GM12878 (cell line): ENCODE measurements around the gene NMUR1. TPM values are rescaled to one million over a fixed set of nuclear protein-coding genes. Genes with fewer than 3 reads are reported as not detected.

Experiments
- ATAC-seq: fragments of 200-7000 bp; cut with Tn5 transposase; 3 replicates; pipeline ENCODE4 v1.9.1; 2020; ENCODE audit warnings: mild to moderate bottlenecking, moderate library complexity
- BruUV-seq: library from RNA; stranded (reverse); fragments of 400-500 nt; replicated peaks from 2 replicates; lab custom pipeline; 2021; lab: Mats Ljungman, UMichigan
- CTCF ChIA-PET: fragments of 300-600 bp; sonication (Branson Sonifier 250); formaldehyde crosslinking; extraction: SDS; loops from one replicate; lab custom pipeline; 2021; ENCODE audit warnings: inconsistent platforms; lab: Yijun Ruan, JAX
- POLR2A ChIA-PET: fragments of 350-600 bp; formaldehyde crosslinking; extraction: SDS; loops from one replicate; lab custom pipeline; 2021; ENCODE audit warnings: inconsistent platforms; lab: Charles Lee
- RAD21 ChIA-PET: fragments of 300-600 bp; sonication (Branson Sonifier 250); formaldehyde crosslinking; loops from one replicate; lab custom pipeline; 2023; ENCODE audit warnings: antibody characterized with exemption; ENCODE audit not compliant: unreplicated experiment; lab: Charles Lee
- SMC1A ChIA-PET: fragments of 300-600 bp; sonication (Branson Sonifier 250); formaldehyde crosslinking; loops from one replicate; lab custom pipeline; 2023; ENCODE audit not compliant: unreplicated experiment, uncharacterized antibody; lab: Charles Lee
- DNase-seq: peaks from one replicate; pipeline ENCODE4 v3.0.0-alpha.2; 2011; ENCODE audit warnings: low read depth, low spot score
- FAIRE-seq: peaks from 3 replicates; lab custom pipeline; 2011; peaks lifted over from hg19 to GRCh38; lab: Jason Lieb, UNC
- H2AFZ ChIP-seq: 2 replicates; pipeline ENCODE4 v1.6.0; 2011; ENCODE audit warnings: low read depth, low read length, control low read depth; ENCODE audit not compliant: control insufficient read depth
- H3K27ac ChIP-seq: 2 replicates; pipeline ENCODE4 v1.5.1; 2011; ENCODE audit warnings: control low read depth; ENCODE audit not compliant: control insufficient read depth, insufficient read depth
- H3K27me3 ChIP-seq, 2 experiments: replicated peaks in 1 of 2; 2 replicates each; pipeline versions ENCODE4 v1.6.0 to v1.6.1; 2011; ENCODE audit warnings: low read length in 1 of 2; ENCODE audit not compliant: control insufficient read depth in 2 of 2, insufficient read depth in 2 of 2
- H3K36me3 ChIP-seq, 2 experiments: 2 replicates each; pipeline ENCODE4 v1.5.1; 2011; ENCODE audit warnings: low read length in 1 of 2; ENCODE audit not compliant: control insufficient read depth in 2 of 2, insufficient read depth in 2 of 2
- H3K4me1 ChIP-seq: 2 replicates; pipeline ENCODE4 v1.6.1; 2011; ENCODE audit warnings: mild to moderate bottlenecking, low read length, moderate library complexity, mixed read lengths; ENCODE audit not compliant: control insufficient read depth, insufficient read depth
- H3K4me2 ChIP-seq: 2 replicates; pipeline ENCODE4 v1.6.0; 2011; ENCODE audit warnings: control low read depth; ENCODE audit not compliant: control insufficient read depth, insufficient read depth
- H3K4me3 ChIP-seq: fragments of 200-600 bp; sonication (generic); 2 replicates; pipeline ENCODE4 v1.5.1; 2016
- H3K79me2 ChIP-seq: 2 replicates; pipeline ENCODE4 v1.6.0; 2011; ENCODE audit warnings: low read length; ENCODE audit not compliant: control insufficient read depth, insufficient read depth
- H3K9ac ChIP-seq: 2 replicates; pipeline ENCODE4 v1.8.0; 2011; ENCODE audit warnings: low read length, control low read depth, mixed read lengths; ENCODE audit not compliant: control insufficient read depth, insufficient read depth
- H3K9me3 ChIP-seq: replicated peaks from 3 replicates; pipeline ENCODE4 v1.5.1; 2011; ENCODE audit warnings: mild to moderate bottlenecking, low read length; ENCODE audit not compliant: control insufficient read depth, insufficient read depth
- H4K20me1 ChIP-seq: 2 replicates; pipeline ENCODE4 v1.6.0; 2011; ENCODE audit not compliant: control insufficient read depth, insufficient read depth
- EP300 ChIP-seq, 2 experiments: fragments of 150-350 bp in 1 of 2; IDR thresholded peaks; 2 replicates each; pipeline ENCODE4 v1.6.1; 2011 to 2012; ENCODE audit warnings: low read depth in 2 of 2, low read length in 2 of 2, borderline replicate concordance in 1 of 2, improper control_type of control experiment in 1 of 2, inconsistent platforms in 1 of 2; ENCODE audit not compliant: control insufficient read depth in 1 of 2
- ETV6 ChIP-seq, 2 experiments: fragments of 450-650 bp in 1 of 2; IDR thresholded peaks in 1 of 2; conservative IDR thresholded peaks in 1 of 2; 2 replicates each; pipeline ENCODE4 v1.6.1; 2014; ENCODE audit warnings: antibody characterized with exemption in 1 of 2, borderline replicate concordance in 1 of 2, low read depth in 1 of 2, mild to moderate bottlenecking in 1 of 2, moderate library complexity in 1 of 2
- MXI1 ChIP-seq: fragments of 150-350 bp; IDR thresholded peaks from 2 replicates; pipeline ENCODE4 v1.6.1; 2011; ENCODE audit warnings: low read depth, mild to moderate bottlenecking, inconsistent platforms, low read length, improper control_type of control experiment
- MYC ChIP-seq: IDR thresholded peaks from 2 replicates; pipeline ENCODE4 v1.6.1; 2011; ENCODE audit warnings: mild to moderate bottlenecking, low read length, moderate library complexity, inconsistent platforms; ENCODE audit not compliant: insufficient read depth, insufficient replicate concordance, insufficient read length, severe bottlenecking
- RELB ChIP-seq: fragments of 450-650 bp; IDR thresholded peaks from 2 replicates; pipeline ENCODE4 v1.6.1; 2017; ENCODE audit warnings: low read depth, mild to moderate bottlenecking, moderate library complexity
- SP1 ChIP-seq: IDR thresholded peaks from one replicate; pipeline ENCODE4 v1.6.1; 2011; ENCODE audit warnings: low read depth, low read length
- SREBF1 ChIP-seq: IDR thresholded peaks from 2 replicates; pipeline ENCODE4 v1.6.1; 2012; ENCODE audit warnings: mild to moderate bottlenecking, low read length
- STAT3 ChIP-seq: IDR thresholded peaks from 2 replicates; pipeline ENCODE4 v1.6.1; 2011; ENCODE audit warnings: low read depth, low read length, improper control_type of control experiment
- ZNF384 ChIP-seq: IDR thresholded peaks from 2 replicates; pipeline ENCODE4 v1.6.1; 2012; ENCODE audit warnings: low read depth, mild to moderate bottlenecking, low read length, improper control_type of control experiment, borderline replicate concordance
- ZNF622 ChIP-seq: fragments of 450-650 bp; IDR thresholded peaks from 2 replicates; pipeline ENCODE4 v1.6.1; 2017; ENCODE audit warnings: mild to moderate bottlenecking, inconsistent platforms
- WGBS: methylation state at CpG from one replicate; pipeline ENCODE4 v1.1.6; 2016; ENCODE audit warnings: low lambda C conversion rate; ENCODE audit not compliant: insufficient replicate concordance, insufficient coverage; ENCODE audit errors: missing lambda C conversion rate; 5-methylcytosine and 5-hydroxymethylcytosine counted together
- in situ Hi-C: fragments of 300-500 bp; cut with MboI; formaldehyde crosslinking; loops from 9 replicates; pipeline ENCODE4 v1.14.3; 2018; ENCODE audit warnings: mixed read lengths
- intact Hi-C: fragments of 100-400 bp; cut with micrococcal nuclease; formaldehyde crosslinking; loops from one replicate; pipeline ENCODE4 v1.14.2; 2022; ENCODE audit not compliant: unreplicated experiment
- polyA plus RNA-seq, 11 experiments: library from polyadenylated mRNA; depleted of rRNA in 4 of 11; unstranded in 6 of 11; stranded (reverse) in 5 of 11; fragments of >200 nt; fragmentation: Nextera tagmentation in 4 of 11; fragmentation: Illumina TruSeq in 1 of 11; extraction: Ambion mirVana in 4 of 11; extraction: Trizol in 1 of 11; gene quantifications; 1 replicate in 1 of 11; 2 replicates in 10 of 11; pipeline versions ENCODE4 v1.2.1 to v1.2.3, GENCODE V29; 2011 to 2016; ENCODE audit warnings: inconsistent platforms in 2 of 11, missing spikeins in 2 of 11, low read depth in 1 of 11
- total RNA-seq, 4 experiments: library from RNA; depleted of rRNA in 3 of 4; stranded (reverse); fragments of >200 nt in 3 of 4; fragmentation: Illumina TruSeq in 1 of 4; extraction: Trizol in 1 of 4; gene quantifications; 2 replicates each; pipeline versions ENCODE4 v1.2.1 to v1.2.3, GENCODE V29; 2013 to 2021

The NMUR1 gene
- total and polyA plus RNA-seq, 10 of the 15 experiments (the other 5 are each of a cell fraction or from before 2014, with no cell fraction given): under 0.01 to 0.08 (median 0.02) TPM; not detected in 5

GRCh38 chr2:231535961-231536360, 5.7 kb upstream of the NMUR1 start (continued):
- TF ChIP-seq RELB (no peak), ZNF384 (no peak), MYC (no peak), MXI1 (no peak), ZNF622 (no peak), EP300 (IDR thresholded peaks at IDR 0.05; ENCODE audit: borderline replicate concordance in 1 of 2, control insufficient read depth in 1 of 2, low read depth in 2 of 2, low read length in 2 of 2) (no peak), SREBF1 (no peak)
- TF ChIP-seq, all 136 proteins: peak for 0

- ATAC-seq: no peak
- no peak overlapping the region for H3K4me2 ChIP-seq
- no peak for FAIRE-seq
- no peaks in the 10 kb centered on the region for H3K27me3 ChIP-seq
- H3K9ac ChIP-seq: no peak overlapping the region
- no peak overlapping the region for H2AFZ ChIP-seq
- in situ Hi-C loops: no loop called here
- peaks cover 5% of the 10 kb centered on the region for H3K4me1 ChIP-seq
- H3K27ac ChIP-seq: no peak overlapping the region
- no peaks in the 10 kb centered on the region for H3K36me3 ChIP-seq
- RAD21 ChIA-PET: interaction anchor here (0.9 to 6.3 kb wide), 3 partner anchors 12 to 139 kb away, joined by 3 to 59 read pairs (median 7); no protein-coding TSS in a partner anchor
- TF ChIP-seq ETV6 (conservative IDR thresholded peaks at IDR 0.05 in 1 of 2, IDR thresholded peaks at IDR 0.05 in 1 of 2; ENCODE audit: borderline replicate concordance in 1 of 2, low read depth in 1 of 2) (no peak), STAT3 (no peak), SP1 (no peak)
- TF ChIP-seq, all 136 proteins: peak for 0
- 91% methylated on average over 7 of the region's 7 CpGs for WGBS
- ChIA-PET SMC1A (interaction anchor here (1.2 to 4.8 kb wide), 4 partner anchors 13 to 68 kb away, joined by 4 to 50 read pairs (median 8); no protein-coding TSS in a partner anchor), CTCF (interaction anchor here (1.0 to 6.7 kb wide), 6 partner anchors 11 to 51 kb away, joined by 3 to 132 read pairs (median 10); no protein-coding TSS in a partner anchor), POLR2A (interaction anchor here (1.2 to 1.9 kb wide), 2 partner anchors 13 to 19 kb away, joined by 4 to 6 read pairs; no protein-coding TSS in a partner anchor)
- Histone ChIP-seq H3K79me2 (no peaks in the 10 kb centered on the region), H4K20me1 (no peaks in the 10 kb centered on the region), H3K4me3 (no peak overlapping the region), H3K9me3 (no peaks in the 10 kb centered on the region)
- BruUV-seq: no TSS peak
- intact Hi-C loops: no loop called here
- DNase-seq: no peak
Observed at GRCh38 chr2:231533777-231534125, 3.5 kb upstream of the NMUR1 start.
